T-helper 2 cell treated with Interferon-gamma antibody and Interleukin-4, amounts not matched to agents 5 μg/mL and 100 μg/mL, for 36 hours (primary cell): ENCODE data around the gene RIMS4.

Experiments used
- DNase-seq: peaks from one replicate; pipeline ENCODE4 v3.0.0; 2021; ENCODE audit warnings: low spot score
- H3K27ac Mint-ChIP-seq: one replicate; pipeline ENCODE4 v1.8.0; 2021; ENCODE audit warnings: mild to moderate bottlenecking, mixed read lengths
- H3K27me3 Mint-ChIP-seq: one replicate; pipeline ENCODE4 v1.8.0; 2021; ENCODE audit warnings: low read depth, mixed read lengths
- H3K36me3 Mint-ChIP-seq: one replicate; pipeline ENCODE4 v1.8.0; 2021; ENCODE audit warnings: low read depth, mixed read lengths
- H3K4me1 Mint-ChIP-seq: one replicate; pipeline ENCODE4 v1.8.0; 2021; ENCODE audit warnings: low read depth, mixed read lengths
- H3K4me3 Mint-ChIP-seq: one replicate; pipeline ENCODE4 v1.8.0; 2022; ENCODE audit warnings: mild to moderate bottlenecking, moderate library complexity, mixed read lengths
- H3K9me3 Mint-ChIP-seq: one replicate; pipeline ENCODE4 v1.8.0; 2021; ENCODE audit warnings: mixed read lengths

The RIMS4 gene

DNA sequence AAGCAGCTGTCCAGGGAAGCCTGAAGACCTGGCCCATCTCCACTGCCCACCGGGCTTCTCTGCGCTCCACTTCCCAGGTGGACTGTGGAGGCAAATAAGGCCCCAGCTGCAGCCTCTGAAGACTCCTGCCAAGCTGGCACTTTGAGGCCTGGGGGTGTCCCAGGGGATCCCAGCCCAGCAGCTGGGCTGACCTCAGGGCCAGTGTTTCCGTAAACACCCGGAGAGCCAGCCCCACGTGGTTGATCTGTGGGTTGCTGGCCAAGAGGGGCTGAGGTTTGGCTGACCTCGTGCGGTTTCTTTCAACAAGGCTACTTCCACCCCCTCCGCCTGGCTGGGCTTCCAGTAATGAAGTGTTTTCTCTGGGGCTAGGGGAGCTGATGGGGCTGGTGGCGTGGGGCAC is 107.6 kb downstream of the RIMS4 start:
- Mint-ChIP-seq H3K27me3 (no peaks in the 10 kb centered on the region), H3K36me3 (no peaks in the 10 kb centered on the region), H3K9me3 (no peaks in the 10 kb centered on the region), H3K4me3 (no peak overlapping the region), H3K4me1 (no peaks in the 10 kb centered on the region), H3K27ac (no peak overlapping the region)
- no peak for DNase-seq

DNA sequence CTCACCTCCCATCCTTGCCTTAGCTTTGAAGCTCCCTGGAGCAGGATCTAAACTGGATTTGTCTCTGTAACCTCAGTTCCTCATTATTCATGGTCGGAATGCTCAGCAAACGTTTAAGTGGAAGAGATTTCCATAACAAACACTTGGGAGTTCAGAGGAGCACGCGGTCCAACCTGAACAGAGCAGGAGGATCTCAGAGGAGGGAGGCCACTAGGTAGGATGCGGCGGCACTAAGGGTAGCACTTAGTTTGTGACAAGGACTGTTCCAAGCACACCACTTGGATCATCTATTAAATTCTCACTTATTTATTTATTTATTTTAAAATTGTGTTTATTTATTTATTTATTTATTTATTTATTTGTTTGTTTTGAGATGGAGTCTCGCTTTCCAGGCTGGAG is 108.5 kb downstream of the RIMS4 start:
- Mint-ChIP-seq H3K27ac (no peak overlapping the region), H3K36me3 (no peaks in the 10 kb centered on the region), H3K27me3 (no peaks in the 10 kb centered on the region), H3K4me3 (no peak overlapping the region), H3K4me1 (no peaks in the 10 kb centered on the region), H3K9me3 (no peaks in the 10 kb centered on the region)
- no peak for DNase-seq
